HepG2 (cell line): ENCODE measurements around the gene PXT1. TPM values are rescaled to one million over a fixed set of nuclear protein-coding genes. Genes with fewer than 3 reads are reported as not detected.

Experiments
- CBX1 ChIP-seq: IDR thresholded peaks from one replicate; pipeline ENCODE4 v1.6.1; 2016; ENCODE audit warnings: antibody characterized with exemption, low read depth
- ETV6 ChIP-seq: sonication (generic); formaldehyde crosslinking; conservative IDR thresholded peaks from 2 replicates; pipeline ENCODE4 v1.4.0; 2020; ENCODE audit warnings: missing genetic modification reagents
- MIER2 ChIP-seq: IDR thresholded peaks from 2 replicates; pipeline ENCODE4 v1.6.1; 2016; ENCODE audit warnings: missing biosample characterization, missing genetic modification reagents
- MIXL1 ChIP-seq: IDR thresholded peaks from 2 replicates; pipeline ENCODE4 v1.6.1; 2016
- PAWR ChIP-seq: sonication (generic); formaldehyde crosslinking; IDR thresholded peaks from 2 replicates; pipeline ENCODE4 v1.4.0; 2020; ENCODE audit warnings: missing genetic modification reagents, mild to moderate bottlenecking, borderline replicate concordance
- RORA ChIP-seq: sonication (generic); formaldehyde crosslinking; IDR thresholded peaks from 2 replicates; pipeline ENCODE4 v1.5.0; 2020; ENCODE audit warnings: mild to moderate bottlenecking, missing genetic modification reagents, moderate library complexity
- SPEN ChIP-seq: sonication (generic); formaldehyde crosslinking; IDR thresholded peaks from 2 replicates; pipeline ENCODE4 v1.5.1; 2020; ENCODE audit warnings: low read depth, mild to moderate bottlenecking, missing genetic modification reagents
- SSRP1 ChIP-seq: IDR thresholded peaks from 2 replicates; pipeline ENCODE4 v1.6.1; 2016; ENCODE audit warnings: control low read depth
- ZFP37 ChIP-seq: sonication (generic); formaldehyde crosslinking; IDR thresholded peaks from 2 replicates; pipeline ENCODE4 v1.4.0; 2020; ENCODE audit warnings: missing genetic modification reagents, borderline replicate concordance
- ZNF136 ChIP-seq: sonication (generic); formaldehyde crosslinking; IDR thresholded peaks from 2 replicates; pipeline ENCODE4 v1.8.1; 2022; ENCODE audit warnings: low read depth, mild to moderate bottlenecking, moderate library complexity, missing genetic modification reagents
- ZNF180 ChIP-seq: sonication (generic); formaldehyde crosslinking; IDR thresholded peaks from 2 replicates; pipeline ENCODE4 v1.4.0; 2020; ENCODE audit warnings: low read depth, missing genetic modification reagents, borderline replicate concordance
- ZNF256 ChIP-seq: sonication (generic); formaldehyde crosslinking; conservative IDR thresholded peaks from 2 replicates; pipeline ENCODE4 v1.4.0; 2020; ENCODE audit warnings: missing genetic modification reagents
- ZNF614 ChIP-seq: IDR thresholded peaks from 2 replicates; pipeline ENCODE4 v1.6.1; 2018; ENCODE audit warnings: missing biosample characterization, missing genetic modification reagents, inconsistent platforms, borderline replicate concordance
- ZNF629 ChIP-seq: sonication (generic); formaldehyde crosslinking; conservative IDR thresholded peaks from 2 replicates; pipeline ENCODE4 v1.5.0; 2020; ENCODE audit warnings: missing genetic modification reagents
- ZNF678 ChIP-seq: sonication (generic); formaldehyde crosslinking; IDR thresholded peaks from 2 replicates; pipeline ENCODE4 v1.4.0; 2020; ENCODE audit warnings: mild to moderate bottlenecking, missing genetic modification reagents
- ZNF766 ChIP-seq: sonication (generic); formaldehyde crosslinking; IDR thresholded peaks from 2 replicates; pipeline ENCODE4 v1.5.0; 2020; ENCODE audit warnings: missing genetic modification reagents, borderline replicate concordance
- ZNF782 ChIP-seq: sonication (generic); formaldehyde crosslinking; IDR thresholded peaks from 2 replicates; pipeline ENCODE4 v1.4.0; 2020; ENCODE audit warnings: missing genetic modification reagents, mild to moderate bottlenecking, borderline replicate concordance
- ZNF816 ChIP-seq: sonication (generic); formaldehyde crosslinking; IDR thresholded peaks from 2 replicates; pipeline ENCODE4 v1.8.0; 2022; ENCODE audit warnings: missing genetic modification reagents, mild to moderate bottlenecking, borderline replicate concordance
- ZZZ3 ChIP-seq: sonication (generic); formaldehyde crosslinking; IDR thresholded peaks from 2 replicates; pipeline ENCODE4 v1.4.0; 2020; ENCODE audit warnings: missing genetic modification reagents, mild to moderate bottlenecking, borderline replicate concordance
- polyA plus RNA-seq, 8 experiments: library from polyadenylated mRNA; depleted of rRNA in 3 of 8; stranded (reverse) in 7 of 8; unstranded in 1 of 8; fragments of >200 nt; fragmentation: Illumina TruSeq in 4 of 8; extraction: Trizol in 4 of 8; gene quantifications; 2 replicates each; pipeline versions ENCODE4 v1.2.1 to v1.2.3, GENCODE V29; 2011 to 2016; ENCODE audit warnings: low read depth in 4 of 8, missing spikeins in 1 of 8, mixed read lengths in 1 of 8; ENCODE audit not compliant: insufficient read depth in 1 of 8
- total RNA-seq, 5 experiments: library from RNA; depleted of rRNA; stranded (reverse); fragments of >200 nt; fragmentation: Illumina TruSeq; extraction: Trizol; gene quantifications; 2 replicates each; pipeline ENCODE4 v1.2.3, GENCODE V29; 2016; ENCODE audit warnings: low read depth in 1 of 5
- TF ChIP-seq, protein P1 (sequence below): sonication (generic); formaldehyde crosslinking; IDR thresholded peaks from 2 replicates; pipeline ENCODE4 v1.4.0; 2020; ENCODE audit warnings: mild to moderate bottlenecking, missing genetic modification reagents
- TF ChIP-seq, protein P2 (sequence below): sonication (generic); formaldehyde crosslinking; IDR thresholded peaks from 2 replicates; pipeline ENCODE4 v1.9.0; 2022; ENCODE audit warnings: low read depth, missing genetic modification reagents

PXT1 gene
- total and polyA plus RNA-seq, 2 of the 13 experiments (the other 11 are each of a cell fraction or from before 2014, with no cell fraction given): 0.04 TPM; not detected in 1

DNA sequence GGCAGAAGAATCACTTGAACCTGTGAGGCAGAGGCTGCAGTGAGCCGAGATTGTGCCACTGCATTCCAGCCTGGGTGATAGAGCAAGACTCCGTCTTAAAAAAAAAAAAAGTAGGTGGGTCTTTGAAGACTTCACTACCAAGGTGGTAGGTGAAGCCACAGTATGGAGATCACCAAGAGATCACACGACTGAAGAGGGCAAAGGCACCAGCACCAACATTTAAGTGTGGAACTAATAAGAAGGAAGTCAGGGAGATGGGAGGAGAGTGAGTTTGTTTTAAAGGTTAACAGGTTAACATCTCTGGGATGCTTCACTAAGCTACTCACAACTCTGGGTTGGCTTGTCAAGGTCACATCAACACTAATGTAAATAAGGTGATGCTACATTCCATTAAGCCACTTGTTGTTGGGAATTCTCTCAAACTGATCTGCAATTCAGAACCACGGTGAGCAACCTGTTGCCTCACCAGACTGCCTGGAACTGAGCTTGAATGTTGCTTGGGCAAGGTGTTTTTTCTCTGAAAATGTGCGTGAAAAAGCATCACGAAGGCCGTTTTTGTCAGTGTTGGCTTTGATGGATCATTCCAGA lies 48.8 kb upstream of the PXT1 start (continued):
- TF ChIP-seq MIXL1 (CRISPR knock-in tag) (peak; percentile 56; the same call in 1 of the 2 replicates), SSRP1 (CRISPR knock-in tag) (no peak; the same call in 1 of the 2 replicates), ETV6 (CRISPR knock-in tag) (no peak), ZNF614 (no peak), ZNF782 (CRISPR knock-in tag) (no peak), RORA (CRISPR knock-in tag) (no peak), SPEN (no peak), ZFP37 (CRISPR knock-in tag) (no peak), PAWR (CRISPR knock-in tag) (no peak), ZNF136 (CRISPR knock-in tag) (no peak), ZNF256 (CRISPR knock-in tag) (no peak), CBX1 (no peak), MIER2 (CRISPR knock-in tag) (peak; percentile 92), ZNF766 (CRISPR knock-in tag) (no peak), ZNF180 (CRISPR knock-in tag) (no peak), ZNF816 (CRISPR knock-in tag) (no peak), ZNF678 (CRISPR knock-in tag) (no peak), ZNF629 (CRISPR knock-in tag) (no peak), ZZZ3 (CRISPR knock-in tag) (no peak)
- TF ChIP-seq, protein P1, sequence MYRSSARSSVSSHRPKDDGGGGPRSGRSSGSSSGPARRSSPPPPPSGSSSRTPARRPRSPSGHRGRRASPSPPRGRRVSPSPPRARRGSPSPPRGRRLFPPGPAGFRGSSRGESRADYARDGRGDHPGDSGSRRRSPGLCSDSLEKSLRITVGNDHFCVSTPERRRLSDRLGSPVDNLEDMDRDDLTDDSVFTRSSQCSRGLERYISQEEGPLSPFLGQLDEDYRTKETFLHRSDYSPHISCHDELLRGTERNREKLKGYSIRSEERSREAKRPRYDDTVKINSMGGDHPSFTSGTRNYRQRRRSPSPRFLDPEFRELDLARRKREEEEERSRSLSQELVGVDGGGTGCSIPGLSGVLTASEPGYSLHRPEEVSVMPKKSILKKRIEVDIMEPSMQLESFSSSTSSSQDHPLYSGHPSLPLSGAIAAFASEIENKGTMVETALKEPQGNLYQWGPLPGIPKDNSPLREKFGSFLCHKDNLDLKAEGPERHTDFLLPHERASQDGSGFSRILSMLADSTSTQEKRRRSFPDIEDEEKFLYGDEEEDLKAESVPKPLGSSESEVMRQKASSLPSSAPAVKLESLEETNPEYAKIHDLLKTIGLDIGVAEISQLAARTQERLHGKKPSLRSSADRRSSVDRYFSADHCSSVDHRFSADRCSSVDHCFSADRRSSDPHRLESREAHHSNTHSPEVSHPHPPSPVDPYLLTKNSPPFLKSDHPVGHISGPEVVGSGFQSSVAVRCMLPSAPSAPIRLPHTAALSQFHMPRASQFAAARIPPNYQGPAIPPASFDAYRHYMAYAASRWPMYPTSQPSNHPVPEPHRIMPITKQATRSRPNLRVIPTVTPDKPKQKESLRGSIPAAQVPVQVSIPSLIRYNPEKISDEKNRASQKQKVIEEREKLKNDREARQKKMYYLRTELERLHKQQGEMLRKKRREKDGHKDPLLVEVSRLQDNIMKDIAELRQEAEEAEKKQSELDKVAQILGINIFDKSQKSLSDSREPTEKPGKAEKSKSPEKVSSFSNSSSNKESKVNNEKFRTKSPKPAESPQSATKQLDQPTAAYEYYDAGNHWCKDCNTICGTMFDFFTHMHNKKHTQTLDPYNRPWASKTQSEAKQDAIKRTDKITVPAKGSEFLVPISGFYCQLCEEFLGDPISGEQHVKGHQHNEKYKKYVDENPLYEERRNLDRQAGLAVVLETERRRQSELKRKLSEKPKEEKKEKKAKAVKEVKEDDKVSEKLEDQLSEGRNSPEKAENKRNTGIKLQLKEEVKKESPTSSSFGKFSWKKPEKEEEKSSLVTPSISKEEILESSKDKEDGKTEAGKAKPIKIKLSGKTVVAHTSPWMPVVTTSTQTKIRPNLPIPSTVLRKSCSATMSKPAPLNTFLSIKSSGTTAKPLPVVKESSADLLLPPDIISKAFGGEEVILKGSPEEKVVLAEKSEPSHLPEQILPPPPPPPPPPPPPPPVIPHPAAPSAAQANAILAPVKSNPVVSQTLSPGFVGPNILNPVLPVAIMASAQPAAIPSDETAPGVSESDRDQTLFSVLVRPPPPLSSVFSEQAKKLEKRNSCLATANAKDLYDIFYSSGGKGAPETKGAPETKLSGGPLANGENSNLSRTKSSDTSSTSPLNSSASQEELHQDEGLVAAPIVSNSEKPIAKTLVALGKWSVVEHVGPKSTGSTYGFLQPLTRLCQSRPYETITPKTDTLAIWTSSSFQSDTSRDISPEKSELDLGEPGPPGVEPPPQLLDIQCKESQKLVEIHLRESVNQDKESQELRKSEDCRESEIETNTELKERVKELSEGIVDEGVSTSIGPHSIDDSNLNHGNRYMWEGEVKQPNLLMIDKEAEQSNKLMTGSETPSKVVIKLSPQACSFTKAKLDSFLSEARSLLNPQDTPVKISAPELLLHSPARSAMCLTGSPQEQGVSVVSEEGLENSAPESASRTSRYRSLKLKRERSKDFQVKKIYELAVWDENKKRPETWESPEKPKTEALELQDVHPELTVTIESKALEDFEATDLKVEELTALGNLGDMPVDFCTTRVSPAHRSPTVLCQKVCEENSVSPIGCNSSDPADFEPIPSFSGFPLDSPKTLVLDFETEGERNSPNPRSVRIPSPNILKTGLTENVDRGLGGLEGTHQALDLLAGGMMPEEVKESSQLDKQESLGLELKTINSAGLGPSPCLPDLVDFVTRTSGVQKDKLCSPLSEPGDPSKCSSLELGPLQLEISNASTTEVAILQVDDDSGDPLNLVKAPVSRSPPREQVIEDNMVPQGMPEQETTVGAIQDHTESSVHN (CRISPR knock-in tag): no peak
- TF ChIP-seq, protein P2, sequence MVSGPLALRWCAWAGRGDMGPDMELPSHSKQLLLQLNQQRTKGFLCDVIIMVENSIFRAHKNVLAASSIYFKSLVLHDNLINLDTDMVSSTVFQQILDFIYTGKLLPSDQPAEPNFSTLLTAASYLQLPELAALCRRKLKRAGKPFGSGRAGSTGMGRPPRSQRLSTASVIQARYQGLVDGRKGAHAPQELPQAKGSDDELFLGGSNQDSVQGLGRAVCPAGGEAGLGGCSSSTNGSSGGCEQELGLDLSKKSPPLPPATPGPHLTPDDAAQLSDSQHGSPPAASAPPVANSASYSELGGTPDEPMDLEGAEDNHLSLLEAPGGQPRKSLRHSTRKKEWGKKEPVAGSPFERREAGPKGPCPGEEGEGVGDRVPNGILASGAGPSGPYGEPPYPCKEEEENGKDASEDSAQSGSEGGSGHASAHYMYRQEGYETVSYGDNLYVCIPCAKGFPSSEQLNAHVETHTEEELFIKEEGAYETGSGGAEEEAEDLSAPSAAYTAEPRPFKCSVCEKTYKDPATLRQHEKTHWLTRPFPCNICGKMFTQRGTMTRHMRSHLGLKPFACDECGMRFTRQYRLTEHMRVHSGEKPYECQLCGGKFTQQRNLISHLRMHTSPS: no peak
